ENCODE data around the gene DACT3. TPM values are rescaled to one million over a fixed set of nuclear protein-coding genes. Genes with fewer than 3 reads are reported as not detected.

The DACT3 gene
- total and polyA plus RNA-seq, 2 of the 13 experiments (the other 11 are each of a cell fraction or from before 2014, with no cell fraction given) = 0.04 TPM; not detected in 1

DNA sequence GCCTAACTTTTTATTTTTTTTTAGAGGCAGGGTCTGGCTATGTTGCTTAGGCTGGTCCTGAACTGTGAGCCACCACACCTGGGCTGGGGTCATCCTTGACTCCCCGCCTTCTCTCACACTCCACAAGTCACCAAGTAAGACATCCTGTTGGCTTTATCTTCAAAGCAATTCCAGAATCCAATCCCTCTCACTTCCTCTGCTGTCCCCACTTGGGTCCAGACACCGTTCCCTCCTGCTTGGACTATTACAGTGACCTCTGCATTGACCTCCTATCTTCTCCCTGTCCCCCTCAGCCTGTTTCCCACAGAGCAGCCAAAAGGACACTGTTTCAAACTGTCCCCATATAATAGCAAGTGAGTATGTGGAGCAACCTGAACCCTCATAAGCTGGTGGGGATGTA lies 20.3 kb downstream of the DACT3 start:
- no TSS peak for BruUV-seq (replicated peaks)
- Histone ChIP-seq H2AFZ (ENCODE audit: low read length) (no peak overlapping the region), H3K4me3 (replicated peaks in 1 of 3; ENCODE audit: insufficient read depth in 1 of 3, low read depth in 2 of 3, low read length in 3 of 3) (no peak overlapping the region), H3K4me2 (ENCODE audit: low read depth, low read length) (no peak overlapping the region), H3K27ac (ENCODE audit: extremely low read length, insufficient read depth, low read length) (no peak overlapping the region), H3K9ac (ENCODE audit: insufficient read depth, low read depth, low read length) (no peak overlapping the region), H4K20me1 (ENCODE audit: insufficient read depth, low read length) (no peaks in the 10 kb centered on the region), H3K79me2 (ENCODE audit: insufficient read depth, low read length) (no peaks in the 10 kb centered on the region), H3K27me3 (ENCODE audit: control insufficient read depth in 1 of 2, insufficient read depth in 2 of 2, low read length in 2 of 2) (peaks cover 3 to 41% of the 10 kb centered on the region in 2 experiments; a peak in 4 of 5 replicates), H3K4me1 (ENCODE audit: insufficient read depth, low read length) (peaks cover 38% of the 10 kb centered on the region), H3K9me3 (ENCODE audit: low read length) (no peaks in the 10 kb centered on the region), H3K36me3 (replicated peaks in 1 of 2; ENCODE audit: control insufficient read depth in 1 of 2, insufficient read depth in 2 of 2, low read length in 2 of 2) (no peaks in the 10 kb centered on the region)
- WGBS (ENCODE audit: low lambda C conversion rate) = 18% methylated on average over 2 of the region's 2 CpGs
- DNase-seq (ENCODE audit: low spot score) (no peak), FAIRE-seq (no peak), ATAC-seq (no peak)
- in situ Hi-C loops (cut with HindIII; ENCODE audit: extremely low pct_ligation_motif_present, low pct_unique_long_range_greater_than_20kb) (no loop called here), intact Hi-C loops (cut with micrococcal nuclease; ENCODE audit: unreplicated experiment) (no loop called here)
- ChIA-PET CTCF (ENCODE audit: low intra/inter-chr PET ratio, low total read pairs) (no interaction called here), POLR2A (no interaction called here)
- TF ChIP-seq, protein P1, sequence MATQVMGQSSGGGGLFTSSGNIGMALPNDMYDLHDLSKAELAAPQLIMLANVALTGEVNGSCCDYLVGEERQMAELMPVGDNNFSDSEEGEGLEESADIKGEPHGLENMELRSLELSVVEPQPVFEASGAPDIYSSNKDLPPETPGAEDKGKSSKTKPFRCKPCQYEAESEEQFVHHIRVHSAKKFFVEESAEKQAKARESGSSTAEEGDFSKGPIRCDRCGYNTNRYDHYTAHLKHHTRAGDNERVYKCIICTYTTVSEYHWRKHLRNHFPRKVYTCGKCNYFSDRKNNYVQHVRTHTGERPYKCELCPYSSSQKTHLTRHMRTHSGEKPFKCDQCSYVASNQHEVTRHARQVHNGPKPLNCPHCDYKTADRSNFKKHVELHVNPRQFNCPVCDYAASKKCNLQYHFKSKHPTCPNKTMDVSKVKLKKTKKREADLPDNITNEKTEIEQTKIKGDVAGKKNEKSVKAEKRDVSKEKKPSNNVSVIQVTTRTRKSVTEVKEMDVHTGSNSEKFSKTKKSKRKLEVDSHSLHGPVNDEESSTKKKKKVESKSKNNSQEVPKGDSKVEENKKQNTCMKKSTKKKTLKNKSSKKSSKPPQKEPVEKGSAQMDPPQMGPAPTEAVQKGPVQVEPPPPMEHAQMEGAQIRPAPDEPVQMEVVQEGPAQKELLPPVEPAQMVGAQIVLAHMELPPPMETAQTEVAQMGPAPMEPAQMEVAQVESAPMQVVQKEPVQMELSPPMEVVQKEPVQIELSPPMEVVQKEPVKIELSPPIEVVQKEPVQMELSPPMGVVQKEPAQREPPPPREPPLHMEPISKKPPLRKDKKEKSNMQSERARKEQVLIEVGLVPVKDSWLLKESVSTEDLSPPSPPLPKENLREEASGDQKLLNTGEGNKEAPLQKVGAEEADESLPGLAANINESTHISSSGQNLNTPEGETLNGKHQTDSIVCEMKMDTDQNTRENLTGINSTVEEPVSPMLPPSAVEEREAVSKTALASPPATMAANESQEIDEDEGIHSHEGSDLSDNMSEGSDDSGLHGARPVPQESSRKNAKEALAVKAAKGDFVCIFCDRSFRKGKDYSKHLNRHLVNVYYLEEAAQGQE (IDR thresholded peaks at IDR 0.05; ENCODE audit: borderline replicate concordance in 1 of 2, low read depth in 1 of 2, low read length in 2 of 2) = no peak
- TF ChIP-seq ZNF644 (CRISPR knock-in tag; IDR thresholded peaks at IDR 0.05; ENCODE audit: low read depth) = no peak
- no peak for TF ChIP-seq ZNF567 (CRISPR knock-in tag; IDR thresholded peaks at IDR 0.05; ENCODE audit: borderline replicate concordance)
- TF ChIP-seq, protein P2, sequence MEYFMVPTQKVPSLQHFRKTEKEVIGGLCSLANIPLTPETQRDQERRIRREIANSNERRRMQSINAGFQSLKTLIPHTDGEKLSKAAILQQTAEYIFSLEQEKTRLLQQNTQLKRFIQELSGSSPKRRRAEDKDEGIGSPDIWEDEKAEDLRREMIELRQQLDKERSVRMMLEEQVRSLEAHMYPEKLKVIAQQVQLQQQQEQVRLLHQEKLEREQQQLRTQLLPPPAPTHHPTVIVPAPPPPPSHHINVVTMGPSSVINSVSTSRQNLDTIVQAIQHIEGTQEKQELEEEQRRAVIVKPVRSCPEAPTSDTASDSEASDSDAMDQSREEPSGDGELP (IDR thresholded peaks at IDR 0.05; ENCODE audit: borderline replicate concordance, low read depth) = no peak
- no peak for TF ChIP-seq NCOA5 (CRISPR knock-in tag; IDR thresholded peaks at IDR 0.05)
- no peak for TF ChIP-seq TBX2 (CRISPR knock-in tag; IDR thresholded peaks at IDR 0.05; ENCODE audit: borderline replicate concordance)

Measured in HepG2 (cell line).